GM19324 (cell line): ENCODE measurements around the gene SH3YL1.

Experiments
- ATAC-seq: cut with Tn5 transposase; IDR thresholded peaks from one replicate; pipeline ENCODE4 v1.9.1; 2021; ENCODE audit warnings: mild to moderate bottlenecking, moderate library complexity; ENCODE audit not compliant: unreplicated experiment, low FRiP score

SH3YL1 gene

DNA sequence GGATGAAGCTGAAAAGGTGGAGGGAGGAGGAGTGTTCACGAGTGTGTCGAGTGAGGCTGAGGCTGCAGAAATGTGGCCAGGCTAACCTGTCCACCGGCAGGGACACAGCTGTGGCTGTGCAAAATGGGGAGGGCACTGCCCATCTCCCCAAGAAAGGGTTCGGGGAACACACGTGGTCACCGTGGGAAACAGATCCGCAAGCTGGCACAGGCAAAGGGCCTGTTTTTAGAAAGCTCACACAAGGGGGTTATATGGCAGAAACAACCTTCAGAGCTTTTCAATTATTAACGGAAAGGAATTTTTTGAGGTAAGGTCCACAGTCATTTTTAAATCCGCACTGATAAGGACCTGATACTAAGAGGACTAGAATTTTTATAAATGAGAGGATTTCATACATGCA is 35.7 kb downstream of the SH3YL1 start:
- ATAC-seq, result no peak

DNA sequence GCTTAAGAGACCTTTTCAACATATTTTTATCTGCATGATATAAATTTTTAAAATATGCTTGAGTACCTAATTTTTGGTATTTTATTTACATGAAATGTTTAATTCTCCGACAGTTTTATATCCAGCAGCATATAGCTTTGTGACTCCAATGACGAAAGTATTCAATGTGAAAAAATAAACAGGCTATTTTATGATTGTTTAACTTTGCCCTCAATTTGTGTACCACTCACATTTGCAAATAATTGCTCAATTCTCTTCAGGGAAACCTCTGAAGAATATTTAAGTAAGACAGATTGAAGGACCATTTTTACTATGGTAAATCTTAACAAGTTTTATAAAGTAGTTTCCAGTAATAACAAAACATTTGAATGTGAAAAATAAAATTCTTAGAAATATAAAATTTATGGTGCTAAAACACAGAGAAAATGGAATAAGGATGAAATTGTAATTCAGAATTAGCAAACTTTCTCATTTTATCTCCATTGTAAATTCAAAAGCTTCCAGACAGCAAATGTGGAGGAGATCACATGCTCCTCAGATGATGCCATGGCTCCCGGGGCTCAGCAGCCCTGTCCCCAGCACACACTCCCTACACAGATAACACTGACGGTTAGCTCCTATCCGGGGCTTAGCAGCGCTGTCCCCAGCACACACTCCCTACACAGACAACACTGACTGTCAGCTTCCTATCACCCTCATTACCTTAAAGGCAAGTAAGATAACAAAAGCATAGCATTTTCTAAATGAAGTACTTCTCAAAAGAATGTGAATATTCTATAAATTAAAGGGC is 39.7 kb downstream of the SH3YL1 start:
- no peak for ATAC-seq

DNA sequence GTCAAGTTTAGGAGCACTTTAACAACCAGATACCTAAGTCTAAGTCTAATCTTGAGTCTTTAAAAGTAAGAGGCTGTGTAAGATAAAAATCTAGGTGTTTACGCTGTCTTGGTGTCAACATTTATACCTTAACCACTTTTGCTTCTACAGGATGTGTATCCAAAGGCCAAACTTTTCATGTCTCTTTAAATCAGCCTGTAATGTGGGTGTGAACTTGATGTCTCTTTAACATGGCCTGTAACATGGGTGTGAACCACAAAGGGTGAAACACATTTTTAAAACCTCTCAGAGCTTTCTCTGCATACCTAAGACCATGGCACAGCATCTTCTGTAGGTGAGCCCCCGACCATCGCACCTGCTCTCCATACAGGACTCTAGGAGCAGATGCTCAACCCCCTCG is 40.4 kb downstream of the SH3YL1 start:
- ATAC-seq, result no peak

GRCh38 chr2:216068-216467 is 47.8 kb downstream of the SH3YL1 start:
- ATAC-seq, result no peak

GRCh38 chr2:213932-214693 is 49.7 kb downstream of the SH3YL1 start:
- ATAC-seq, result no peak

DNA sequence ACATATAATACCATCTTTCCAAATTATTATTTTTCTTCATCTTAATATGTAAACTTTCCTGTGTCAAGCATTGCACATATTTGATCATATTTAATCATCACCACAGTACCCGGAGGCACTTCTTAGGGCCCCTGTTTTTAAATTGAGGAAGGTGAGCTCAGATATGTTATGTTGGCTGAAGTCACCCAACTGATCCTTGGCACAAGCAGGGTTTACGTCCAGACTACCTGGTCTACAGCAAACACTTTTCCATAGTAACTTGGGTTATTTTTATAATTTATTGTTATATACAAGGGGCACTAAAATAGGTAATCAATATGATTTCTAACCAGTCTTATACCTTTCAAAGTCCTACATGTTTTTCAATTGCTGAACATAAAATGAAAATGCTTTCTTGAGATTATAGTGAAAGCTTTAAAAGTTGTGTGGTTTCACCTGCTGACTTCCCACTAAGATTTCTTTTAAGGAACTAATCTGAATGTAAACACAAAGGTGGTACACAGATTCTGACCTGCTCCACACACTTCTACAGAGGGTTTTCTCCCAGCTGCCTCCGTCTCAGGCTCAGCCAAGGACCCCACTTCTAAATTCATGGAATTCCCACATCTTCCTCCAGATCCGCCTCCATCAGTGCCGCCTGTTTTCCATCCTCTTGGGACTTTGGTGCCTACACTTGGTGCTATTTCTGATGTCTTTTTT is 52.2 kb downstream of the SH3YL1 start:
- no peak for ATAC-seq

- no peak for ATAC-seq
These were observed 53.2 kb downstream of the SH3YL1 start for GRCh38 chr2:210660-211059.

DNA sequence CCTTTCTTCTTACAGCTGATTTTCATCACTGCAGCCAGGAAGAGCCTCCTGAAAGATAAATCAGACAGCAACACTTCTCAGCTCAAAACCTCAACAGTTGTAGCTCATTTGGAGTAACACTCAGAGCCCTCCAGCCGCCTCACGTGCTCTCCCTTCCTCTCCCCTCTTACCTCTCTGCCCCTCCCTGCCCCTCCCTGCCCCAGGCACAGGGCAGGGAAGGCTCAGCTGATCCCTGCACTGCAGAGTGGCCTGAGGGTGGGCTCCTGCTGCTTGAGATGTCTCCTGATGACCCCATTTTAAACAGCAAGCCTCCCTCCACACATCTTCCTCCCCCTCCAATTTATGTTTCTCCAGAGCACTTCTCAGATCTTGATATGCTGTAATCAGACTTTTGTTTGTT is 54.4 kb downstream of the SH3YL1 start:
- ATAC-seq, result no peak

- no peak for ATAC-seq
These were observed 55.5 kb downstream of the SH3YL1 start for GRCh38 chr2:208335-208734.

- ATAC-seq, result no peak
These were observed 59.8 kb downstream of the SH3YL1 start for GRCh38 chr2:203984-204383.

GRCh38 chr2:203401-203800 is 60.4 kb downstream of the SH3YL1 start:
- ATAC-seq, result no peak

GRCh38 chr2:202945-203344 is 60.9 kb downstream of the SH3YL1 start:
- ATAC-seq, result no peak

- no peak for ATAC-seq
These were observed 62.0 kb downstream of the SH3YL1 start for GRCh38 chr2:201648-202433.

GRCh38 chr2:199041-199966 is 64.5 kb downstream of the SH3YL1 start:
- no peak for ATAC-seq

GRCh38 chr2:196406-196805 is 67.4 kb downstream of the SH3YL1 start:
- ATAC-seq, result no peak

GRCh38 chr2:195932-196331 is 67.9 kb downstream of the SH3YL1 start:
- ATAC-seq, result no peak

GRCh38 chr2:193141-193671 is 70.6 kb downstream of the SH3YL1 start:
- ATAC-seq, result no peak

DNA sequence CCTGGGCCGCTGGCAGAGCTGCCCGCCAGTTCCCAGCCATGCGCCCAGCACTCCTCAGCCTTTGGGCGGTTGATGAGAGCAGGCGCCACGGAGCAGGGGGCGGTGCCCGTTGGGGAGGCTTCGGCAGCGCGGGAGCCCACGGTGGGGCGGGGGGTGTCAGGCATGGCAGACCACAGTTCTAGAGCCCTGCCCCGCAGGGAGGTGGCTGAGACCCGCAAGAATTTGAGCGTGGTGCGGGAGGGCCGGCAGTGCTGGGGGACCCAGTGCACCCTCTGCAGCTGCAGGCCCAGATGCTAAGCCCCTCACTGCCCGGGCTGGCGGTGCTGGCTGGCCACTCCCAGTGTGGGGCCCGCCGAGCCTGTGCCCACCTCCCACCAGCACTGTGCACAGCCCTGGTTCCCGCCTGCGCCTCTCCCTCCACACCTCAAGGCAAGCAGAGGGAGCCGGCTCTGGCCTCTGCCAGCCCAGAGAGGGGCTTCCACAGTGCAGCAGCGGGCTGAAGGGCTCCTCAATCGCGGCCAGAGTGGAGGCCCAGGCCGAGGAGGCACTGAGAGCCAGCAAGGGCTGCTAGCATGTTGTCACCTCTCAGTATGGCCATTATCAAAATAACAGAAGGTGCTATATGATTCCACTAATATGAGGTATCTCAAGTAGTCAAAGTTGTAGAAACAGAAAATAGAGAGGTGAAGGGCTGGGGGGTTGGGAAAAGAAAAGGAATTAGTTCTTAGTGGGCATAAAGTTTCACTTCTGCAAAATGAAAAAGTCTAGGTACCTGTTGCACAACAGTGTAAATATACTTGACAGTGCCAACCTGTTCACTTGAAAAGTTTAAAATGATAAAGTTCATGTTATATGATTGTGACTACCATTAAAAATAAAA is 72.3 kb downstream of the SH3YL1 start:
- ATAC-seq, result no peak
